ENCODE measurements around the gene SLC24A5. TPM values are rescaled to one million over a fixed set of nuclear protein-coding genes. Genes with fewer than 3 reads are reported as not detected.

SLC24A5 gene
- total and polyA plus RNA-seq, 10 of the 15 experiments (the other 5 are each of a cell fraction or from before 2014, with no cell fraction given), result not detected

DNA sequence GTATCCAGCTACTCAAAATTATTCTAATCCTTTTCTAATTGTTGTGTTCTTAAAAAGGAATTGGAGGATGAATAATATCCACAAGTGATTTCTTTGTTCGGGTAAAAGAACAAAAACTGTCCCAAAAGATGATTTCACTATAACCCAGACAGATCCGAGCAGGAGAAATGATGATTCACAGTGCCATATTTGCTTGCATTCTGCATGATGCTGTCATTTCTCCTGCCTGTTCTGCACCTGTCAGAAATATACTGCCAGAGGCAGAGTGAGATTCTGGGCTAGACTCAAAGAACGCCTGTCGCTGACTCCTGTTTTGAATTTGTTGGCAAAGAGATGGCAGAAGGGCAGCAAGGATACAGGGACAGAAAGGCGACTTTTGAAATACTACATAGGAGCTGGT lies 34.7 kb upstream of the SLC24A5 start (continued):
- TF ChIP-seq, protein P1, sequence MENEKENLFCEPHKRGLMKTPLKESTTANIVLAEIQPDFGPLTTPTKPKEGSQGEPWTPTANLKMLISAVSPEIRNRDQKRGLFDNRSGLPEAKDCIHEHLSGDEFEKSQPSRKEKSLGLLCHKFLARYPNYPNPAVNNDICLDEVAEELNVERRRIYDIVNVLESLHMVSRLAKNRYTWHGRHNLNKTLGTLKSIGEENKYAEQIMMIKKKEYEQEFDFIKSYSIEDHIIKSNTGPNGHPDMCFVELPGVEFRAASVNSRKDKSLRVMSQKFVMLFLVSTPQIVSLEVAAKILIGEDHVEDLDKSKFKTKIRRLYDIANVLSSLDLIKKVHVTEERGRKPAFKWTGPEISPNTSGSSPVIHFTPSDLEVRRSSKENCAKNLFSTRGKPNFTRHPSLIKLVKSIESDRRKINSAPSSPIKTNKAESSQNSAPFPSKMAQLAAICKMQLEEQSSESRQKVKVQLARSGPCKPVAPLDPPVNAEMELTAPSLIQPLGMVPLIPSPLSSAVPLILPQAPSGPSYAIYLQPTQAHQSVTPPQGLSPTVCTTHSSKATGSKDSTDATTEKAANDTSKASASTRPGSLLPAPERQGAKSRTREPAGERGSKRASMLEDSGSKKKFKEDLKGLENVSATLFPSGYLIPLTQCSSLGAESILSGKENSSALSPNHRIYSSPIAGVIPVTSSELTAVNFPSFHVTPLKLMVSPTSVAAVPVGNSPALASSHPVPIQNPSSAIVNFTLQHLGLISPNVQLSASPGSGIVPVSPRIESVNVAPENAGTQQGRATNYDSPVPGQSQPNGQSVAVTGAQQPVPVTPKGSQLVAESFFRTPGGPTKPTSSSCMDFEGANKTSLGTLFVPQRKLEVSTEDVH (IDR thresholded peaks at IDR 0.05; ENCODE audit: low read depth, partially characterized antibody), result no peak
- TF ChIP-seq MTA2 (IDR thresholded peaks at IDR 0.05; ENCODE audit: low read depth) (no peak), ESRRA (IDR thresholded peaks at IDR 0.05; ENCODE audit: low read length) (no peak)

DNA sequence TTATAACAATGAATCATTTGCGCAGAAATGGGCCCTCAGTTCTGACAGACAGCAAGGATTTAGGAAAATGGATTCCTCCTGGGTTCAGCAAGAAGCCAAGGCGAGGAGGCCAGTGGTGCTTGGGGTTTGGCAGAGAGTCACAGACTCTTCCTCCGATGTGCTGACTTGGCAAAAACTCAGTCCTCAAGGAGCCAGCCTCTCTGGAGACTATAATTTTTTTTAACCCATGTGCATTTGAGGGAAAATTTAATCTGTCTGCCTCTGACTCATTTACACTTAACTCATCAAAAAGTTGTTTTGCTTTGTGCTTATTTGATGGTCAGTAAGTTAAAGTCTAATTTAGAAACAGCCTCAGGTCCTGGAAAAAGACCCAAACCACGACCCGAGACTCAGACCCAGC lies 34.2 kb upstream of the SLC24A5 start:
- Histone ChIP-seq H3K79me2 (ENCODE audit: control insufficient read depth, insufficient read depth, low read length) (no peaks in the 10 kb centered on the region), H3K27ac (ENCODE audit: control insufficient read depth, insufficient read depth) (no peak overlapping the region), H3K4me3 (no peak overlapping the region), H3K9ac (ENCODE audit: control insufficient read depth, insufficient read depth, low read length) (no peak overlapping the region), H3K4me1 (ENCODE audit: control insufficient read depth, insufficient read depth, low read length) (no peaks in the 10 kb centered on the region), H3K4me2 (ENCODE audit: control insufficient read depth, insufficient read depth) (no peak overlapping the region), H3K27me3 (replicated peaks in 1 of 2; ENCODE audit: control insufficient read depth in 2 of 2, insufficient read depth in 2 of 2, low read length in 1 of 2) (no peaks in the 10 kb centered on the region), H3K9me3 (replicated peaks; ENCODE audit: control insufficient read depth, insufficient read depth, low read length) (no peaks in the 10 kb centered on the region), H2AFZ (ENCODE audit: control insufficient read depth, low read depth, low read length) (no peak overlapping the region), H3K36me3 (ENCODE audit: control insufficient read depth in 2 of 2, insufficient read depth in 2 of 2, low read length in 1 of 2) (no peaks in the 10 kb centered on the region), H4K20me1 (ENCODE audit: control insufficient read depth, insufficient read depth) (no peaks in the 10 kb centered on the region)
- FAIRE-seq (no peak), ATAC-seq (no peak), DNase-seq (ENCODE audit: low read depth, low spot score) (no peak)
- WGBS (ENCODE audit: insufficient coverage, insufficient replicate concordance, low lambda C conversion rate, missing lambda C conversion rate), result 34% methylated on average over 5 of the region's 5 CpGs
- ChIA-PET SMC1A (ENCODE audit: uncharacterized antibody, unreplicated experiment) (no interaction called here), RAD21 (ENCODE audit: unreplicated experiment) (no interaction called here), CTCF (no interaction called here), POLR2A (no interaction called here)
- in situ Hi-C loops (cut with MboI) (loop anchor here (10.0 kb wide), 1 partner anchor 892 kb away; no protein-coding TSS in a partner anchor), intact Hi-C loops (cut with micrococcal nuclease; ENCODE audit: unreplicated experiment) (loop anchor here (5.0 to 10.0 kb wide), 3 partner anchors 99 to 892 kb away; no protein-coding TSS in a partner anchor)
- TF ChIP-seq, protein P2, sequence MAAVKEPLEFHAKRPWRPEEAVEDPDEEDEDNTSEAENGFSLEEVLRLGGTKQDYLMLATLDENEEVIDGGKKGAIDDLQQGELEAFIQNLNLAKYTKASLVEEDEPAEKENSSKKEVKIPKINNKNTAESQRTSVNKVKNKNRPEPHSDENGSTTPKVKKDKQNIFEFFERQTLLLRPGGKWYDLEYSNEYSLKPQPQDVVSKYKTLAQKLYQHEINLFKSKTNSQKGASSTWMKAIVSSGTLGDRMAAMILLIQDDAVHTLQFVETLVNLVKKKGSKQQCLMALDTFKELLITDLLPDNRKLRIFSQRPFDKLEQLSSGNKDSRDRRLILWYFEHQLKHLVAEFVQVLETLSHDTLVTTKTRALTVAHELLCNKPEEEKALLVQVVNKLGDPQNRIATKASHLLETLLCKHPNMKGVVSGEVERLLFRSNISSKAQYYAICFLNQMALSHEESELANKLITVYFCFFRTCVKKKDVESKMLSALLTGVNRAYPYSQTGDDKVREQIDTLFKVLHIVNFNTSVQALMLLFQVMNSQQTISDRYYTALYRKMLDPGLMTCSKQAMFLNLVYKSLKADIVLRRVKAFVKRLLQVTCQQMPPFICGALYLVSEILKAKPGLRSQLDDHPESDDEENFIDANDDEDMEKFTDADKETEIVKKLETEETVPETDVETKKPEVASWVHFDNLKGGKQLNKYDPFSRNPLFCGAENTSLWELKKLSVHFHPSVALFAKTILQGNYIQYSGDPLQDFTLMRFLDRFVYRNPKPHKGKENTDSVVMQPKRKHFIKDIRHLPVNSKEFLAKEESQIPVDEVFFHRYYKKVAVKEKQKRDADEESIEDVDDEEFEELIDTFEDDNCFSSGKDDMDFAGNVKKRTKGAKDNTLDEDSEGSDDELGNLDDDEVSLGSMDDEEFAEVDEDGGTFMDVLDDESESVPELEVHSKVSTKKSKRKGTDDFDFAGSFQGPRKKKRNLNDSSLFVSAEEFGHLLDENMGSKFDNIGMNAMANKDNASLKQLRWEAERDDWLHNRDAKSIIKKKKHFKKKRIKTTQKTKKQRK (IDR thresholded peaks at IDR 0.05; ENCODE audit: low read depth, low read length), result no peak
- no peak for TF ChIP-seq MYB (IDR thresholded peaks at IDR 0.05; ENCODE audit: borderline replicate concordance, low read depth, low read length)
- BruUV-seq (replicated peaks), result no TSS peak

All from GM12878 (cell line).